Activated CD4-positive, alpha-beta T cell treated with anti-CD3 and anti-CD28 coated beads for 1 hour (primary cell): ENCODE data around the gene EMX2.
"Not testable (repeated sequence)": the region's sequence is repeated elsewhere in the genome, so short reads cannot be mapped to it uniquely, and the experiment has no call there.

Experiments
- DNase-seq: peaks from one replicate; pipeline ENCODE4 v3.0.0-alpha.2; 2020

EMX2 gene

DNA sequence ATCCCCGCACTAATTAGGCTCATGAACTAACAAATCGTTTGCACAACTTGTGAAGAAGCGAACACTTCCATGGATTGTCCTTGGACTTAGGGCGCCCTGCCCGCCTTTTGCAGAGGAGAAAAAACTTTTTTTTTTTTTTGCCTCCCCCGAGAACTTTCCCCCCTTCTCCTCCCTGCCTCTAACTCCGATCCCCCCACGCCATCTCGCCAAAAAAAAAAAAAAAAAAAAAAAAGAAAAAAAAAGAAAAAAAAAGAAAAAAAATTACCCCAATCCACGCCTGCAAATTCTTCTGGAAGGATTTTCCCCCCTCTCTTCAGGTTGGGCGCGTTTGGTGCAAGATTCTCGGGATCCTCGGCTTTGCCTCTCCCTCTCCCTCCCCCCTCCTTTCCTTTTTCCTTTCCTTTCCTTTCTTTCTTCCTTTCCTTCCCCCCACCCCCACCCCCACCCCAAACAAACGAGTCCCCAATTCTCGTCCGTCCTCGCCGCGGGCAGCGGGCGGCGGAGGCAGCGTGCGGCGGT is at the start of gene EMX2:
TSS of gene EMX2 (plus strand) at position 41 of the 519 bp plus-strand sequence. CDS start 522 bp downstream, outside the sequence.
- DNase-seq: no peak

DNA sequence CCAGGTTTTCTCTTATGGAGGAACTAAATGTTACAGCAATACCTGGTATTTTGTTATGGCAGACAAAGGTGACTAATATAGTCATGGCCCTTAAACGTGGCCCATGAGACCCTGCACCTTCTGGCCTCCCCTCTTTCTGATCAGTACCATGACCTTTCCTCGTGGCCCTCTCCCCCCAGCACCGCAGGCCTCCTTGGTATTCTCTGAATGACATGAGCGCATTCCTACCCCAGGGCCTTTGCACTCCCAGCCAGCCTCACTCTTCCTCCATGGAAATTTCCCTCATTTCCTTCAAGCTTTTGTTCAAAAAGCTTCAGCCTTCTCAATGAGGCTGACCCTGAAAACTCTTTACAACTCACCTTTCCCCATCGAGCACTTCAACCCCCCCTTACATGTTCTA is 46.5 kb upstream of the EMX2 start:
- no peak for DNase-seq

DNA sequence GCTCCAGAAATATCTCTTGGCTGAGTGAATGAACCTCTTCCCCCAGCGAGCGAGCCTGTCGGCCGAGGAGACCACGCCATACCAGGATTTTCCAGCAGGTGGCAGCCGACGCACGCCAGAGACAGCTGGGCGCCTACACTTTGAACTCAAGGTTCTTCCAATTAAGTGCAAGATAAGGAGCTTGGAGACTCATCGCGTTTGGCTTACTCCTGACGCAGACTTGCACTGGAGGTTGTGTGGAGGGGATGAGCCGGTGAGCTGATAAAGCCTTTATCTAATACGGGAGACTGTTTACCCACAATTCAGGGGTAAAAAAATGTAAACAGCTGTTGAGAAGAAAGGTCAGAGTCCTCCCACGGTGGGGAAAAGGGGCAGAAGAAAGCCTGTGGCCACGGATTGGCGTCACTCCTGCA is 45.9 kb upstream of the EMX2 start:
- peak; percentile 54 for DNase-seq

DNA sequence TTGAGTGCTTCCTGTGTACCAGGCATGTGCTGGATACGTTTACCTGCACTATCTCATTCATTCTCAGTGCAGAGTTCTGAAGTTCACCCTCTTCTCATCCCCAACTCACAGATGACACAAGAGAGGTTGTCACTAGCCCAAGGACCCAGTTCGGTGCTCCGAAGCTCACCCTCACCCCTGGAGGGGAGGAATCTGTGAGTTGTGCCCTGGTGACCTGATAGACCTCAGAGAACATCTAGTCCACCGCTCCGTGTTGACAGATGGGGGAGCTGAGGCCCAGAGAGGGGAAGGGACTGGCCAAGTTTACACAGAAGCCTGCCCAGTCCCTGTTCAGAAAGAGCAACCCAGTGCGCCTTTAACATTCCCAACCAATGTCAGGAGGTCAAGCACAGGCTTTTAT is 44.8 kb upstream of the EMX2 start:
- DNase-seq: no peak

DNA sequence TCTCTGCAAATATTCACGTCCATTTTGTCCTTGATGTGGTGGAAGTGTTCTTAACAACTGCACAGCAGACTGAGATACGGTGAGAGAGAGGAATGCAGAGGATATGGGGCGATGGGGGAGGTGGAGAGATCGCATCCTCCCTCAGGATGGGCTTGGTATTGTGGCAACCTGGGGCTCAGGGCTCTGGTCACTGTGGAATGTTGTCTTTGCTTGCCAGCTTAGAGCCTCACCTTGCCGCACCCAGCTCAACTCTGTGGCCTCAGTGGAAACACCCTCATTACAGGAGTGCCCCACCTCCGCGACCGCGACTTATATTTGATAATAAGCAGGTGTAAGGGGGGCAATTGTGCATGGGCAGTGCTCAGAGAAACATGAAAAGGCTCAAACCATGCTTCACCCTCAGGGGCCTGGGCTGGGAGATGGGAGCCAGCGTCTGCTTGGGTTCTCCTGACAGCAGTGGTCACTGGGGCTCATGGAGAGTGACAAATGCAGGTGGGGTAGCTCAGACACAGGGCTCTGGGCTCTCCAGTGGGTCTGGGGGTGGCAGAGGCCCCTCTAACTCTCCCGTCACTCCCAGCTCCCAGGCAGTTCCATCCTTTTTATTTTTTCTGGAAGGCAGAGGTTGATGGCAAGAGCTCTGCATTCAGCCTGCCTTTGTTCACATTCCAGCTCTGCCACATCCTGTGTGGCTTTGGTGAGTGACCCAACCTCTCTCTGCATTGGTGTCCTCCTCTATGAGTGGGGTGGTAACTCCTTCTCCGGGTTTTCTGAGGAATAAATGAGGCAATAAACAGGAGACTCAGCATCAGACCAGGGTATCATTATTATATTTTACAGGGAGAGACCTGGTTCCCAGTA is 43.1 kb upstream of the EMX2 start:
- DNase-seq: no peak

DNA sequence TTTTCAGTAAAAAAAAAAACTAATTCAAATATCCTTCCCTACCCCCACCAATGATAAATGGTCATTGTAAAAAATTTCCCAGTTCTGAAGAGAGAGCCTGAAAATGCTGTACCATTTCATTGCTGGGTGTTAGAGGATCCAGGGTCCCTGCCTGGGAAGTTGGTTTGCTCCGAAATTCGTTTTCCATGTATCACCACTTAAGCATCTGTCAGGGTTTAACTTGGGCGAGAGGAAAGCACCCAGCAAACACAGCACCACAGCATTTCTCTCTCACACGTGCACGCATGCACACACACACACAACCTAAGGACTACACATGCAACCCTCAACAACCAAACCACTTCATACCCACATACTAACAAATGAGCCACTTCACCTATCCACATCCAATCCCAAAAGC is 42.1 kb upstream of the EMX2 start:
- no peak for DNase-seq

DNA sequence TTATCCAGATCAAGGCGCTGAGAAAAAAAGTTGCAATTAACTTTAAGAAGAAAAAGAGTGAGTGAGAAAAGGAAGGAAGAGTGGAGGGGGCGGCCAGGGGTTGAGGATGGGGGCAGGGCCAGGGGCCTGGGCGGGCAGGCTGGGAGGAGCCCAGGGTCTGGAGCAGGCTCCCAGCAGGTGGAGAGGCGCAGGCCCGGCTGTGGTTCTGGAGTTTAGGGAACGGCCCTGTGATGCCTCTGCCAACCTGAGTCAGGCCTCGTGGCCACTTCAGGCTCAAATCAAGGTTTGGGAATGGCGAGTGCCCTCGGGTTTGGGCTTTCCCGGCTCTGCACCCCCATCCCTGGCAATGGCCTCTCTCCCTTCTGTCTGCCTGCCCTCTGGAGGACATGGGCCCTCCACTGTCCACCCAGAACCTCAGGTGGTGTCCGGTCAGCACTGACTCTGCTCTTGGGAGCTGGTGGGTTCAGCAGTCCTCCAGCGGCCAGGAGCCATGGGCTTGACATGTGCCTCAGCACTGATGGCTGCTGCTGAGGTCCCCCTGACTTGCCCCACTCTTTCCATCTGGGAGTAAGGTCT is 41.0 kb upstream of the EMX2 start:
- no peak for DNase-seq

DNA sequence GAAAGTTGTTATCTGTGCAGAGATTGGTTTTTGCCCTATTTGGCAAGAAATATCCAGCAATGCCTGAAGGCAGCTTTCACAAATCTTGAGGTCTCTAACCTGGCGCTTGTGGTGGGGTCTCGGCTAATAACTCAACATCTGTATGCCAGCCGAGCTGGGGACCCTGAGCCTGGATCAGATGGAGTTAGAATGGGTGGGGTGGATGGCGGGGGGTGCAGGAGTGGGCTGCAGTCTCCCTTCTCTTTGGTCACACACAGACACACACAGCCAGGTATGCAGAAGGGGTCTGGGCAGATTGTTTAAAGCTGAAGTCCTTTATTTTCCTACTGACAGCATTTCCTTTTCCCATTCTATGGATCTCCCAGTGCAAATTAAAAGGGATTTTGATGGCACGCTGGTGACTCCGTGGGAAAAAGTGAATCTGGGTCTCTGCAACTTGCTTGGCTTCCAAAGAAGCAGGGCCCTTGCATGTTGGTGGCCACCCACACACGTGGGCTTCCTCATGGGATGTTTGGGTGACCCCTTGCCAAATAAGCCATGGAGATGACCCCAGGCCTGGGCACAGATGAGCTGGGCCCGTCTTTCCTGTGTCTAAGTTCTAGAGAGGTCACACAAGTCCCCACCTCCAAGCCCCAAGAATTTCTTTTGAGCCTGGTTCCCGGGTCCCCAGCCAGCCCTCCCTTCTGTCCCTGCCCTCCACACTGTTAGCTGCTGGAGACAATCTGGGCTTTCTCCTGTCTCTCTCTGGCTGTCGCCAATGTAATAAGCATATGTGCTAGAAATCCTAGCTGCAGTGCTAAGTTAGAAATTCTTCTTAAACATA is 39.9 kb upstream of the EMX2 start:
- no peak for DNase-seq

DNA sequence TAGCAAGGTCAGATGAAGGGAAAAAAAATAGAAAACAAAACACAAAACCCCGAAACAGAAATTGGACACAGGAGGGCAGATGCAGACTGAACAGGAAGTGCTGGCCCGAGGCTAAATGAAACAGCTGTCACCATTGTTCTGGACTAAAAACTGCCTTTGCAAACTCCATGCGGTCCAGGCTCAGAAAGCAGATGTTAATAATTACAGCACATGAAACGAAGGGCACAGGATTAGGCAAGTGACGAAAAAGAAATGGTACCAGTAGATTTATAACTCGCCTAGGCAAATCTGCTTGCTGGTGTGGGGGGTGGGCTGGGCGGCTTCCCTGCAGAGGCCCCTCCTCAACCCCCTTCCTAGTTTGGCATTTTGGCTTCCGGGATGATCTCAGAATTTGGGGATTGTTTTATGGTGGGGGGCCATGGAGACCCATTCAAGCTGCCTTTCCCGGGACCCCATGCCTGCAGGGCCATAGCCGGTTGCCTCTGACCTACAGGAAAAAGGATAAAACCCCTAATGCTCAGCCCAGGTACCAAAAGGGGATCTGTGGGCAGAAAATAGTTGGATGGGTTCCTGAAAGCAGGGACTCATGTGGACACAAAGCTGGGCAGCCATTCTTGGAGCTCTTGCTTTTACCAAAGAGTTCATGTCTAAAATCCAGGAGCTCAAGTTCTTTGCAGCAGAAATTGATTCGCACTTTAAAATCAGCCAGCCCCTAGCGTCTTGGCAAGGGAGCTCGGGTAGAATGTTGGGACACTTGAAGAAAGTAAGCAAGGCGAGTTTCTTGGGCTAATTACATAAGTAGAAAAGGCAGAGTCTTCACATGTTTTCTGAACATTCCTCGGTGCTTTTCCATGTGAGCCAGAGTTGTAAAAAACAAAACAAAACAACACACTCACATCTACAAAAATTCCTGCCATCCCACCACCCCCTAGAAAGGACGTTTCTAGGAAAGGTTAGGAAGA is 39.0 kb upstream of the EMX2 start:
- DNase-seq: no peak

DNA sequence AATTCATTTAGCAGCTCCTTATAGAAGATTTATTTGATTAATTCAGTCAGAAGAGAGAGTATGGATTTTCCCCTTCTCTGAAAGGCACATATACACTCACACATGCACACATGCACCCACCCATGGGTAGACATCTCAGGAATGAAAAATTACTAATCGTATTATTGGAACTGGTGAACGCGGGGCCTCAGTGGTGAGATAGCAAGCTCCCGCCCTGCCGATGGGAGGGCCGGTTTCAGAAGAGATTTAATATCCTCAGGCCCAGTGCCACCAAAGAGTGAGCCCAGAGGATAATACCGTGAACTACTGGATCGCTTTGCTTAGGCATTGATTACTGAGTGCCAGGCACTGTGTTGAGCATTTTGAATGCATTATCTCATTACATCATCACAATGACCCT is 38.0 kb upstream of the EMX2 start:
- no peak for DNase-seq

DNA sequence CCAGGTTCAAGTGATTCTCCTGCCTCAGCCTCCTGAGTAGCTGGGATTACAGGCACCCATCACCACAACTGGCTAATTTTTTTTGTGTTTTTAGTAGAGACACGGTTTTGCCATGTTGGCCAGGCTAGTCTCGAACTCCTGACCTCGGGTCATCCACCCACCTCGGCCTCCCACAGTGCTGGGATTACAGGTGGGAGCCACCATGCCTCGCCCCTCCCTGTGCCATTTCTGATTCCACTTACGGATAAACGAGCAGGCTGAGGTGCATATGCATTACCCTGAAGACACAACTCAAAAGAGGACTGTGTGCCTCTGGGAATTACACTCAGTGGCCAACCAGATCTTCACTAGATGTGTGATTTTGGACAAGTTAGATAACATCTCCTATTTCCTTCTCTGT is 35.5 kb upstream of the EMX2 start:
- not testable (repeated sequence) for DNase-seq

DNA sequence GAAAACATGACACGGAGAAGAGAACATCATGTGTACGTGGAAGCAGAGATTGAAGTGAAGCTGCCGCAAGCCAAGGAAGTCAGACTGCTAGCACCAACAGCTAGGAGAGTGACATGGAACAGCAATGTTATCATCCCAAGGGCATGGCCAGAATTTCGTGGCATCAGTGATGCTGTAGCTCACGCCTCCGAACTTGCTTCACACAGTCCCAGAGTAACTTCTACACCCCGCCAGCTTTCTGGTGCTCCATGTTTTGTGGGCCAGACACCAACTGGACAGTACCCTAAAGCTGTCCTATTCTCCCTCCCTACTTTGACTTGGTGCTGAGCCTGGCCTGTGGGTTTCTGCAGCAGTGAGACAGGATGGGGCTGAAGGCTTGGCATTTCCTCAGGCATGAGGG is 33.0 kb upstream of the EMX2 start:
- DNase-seq: no peak

DNA sequence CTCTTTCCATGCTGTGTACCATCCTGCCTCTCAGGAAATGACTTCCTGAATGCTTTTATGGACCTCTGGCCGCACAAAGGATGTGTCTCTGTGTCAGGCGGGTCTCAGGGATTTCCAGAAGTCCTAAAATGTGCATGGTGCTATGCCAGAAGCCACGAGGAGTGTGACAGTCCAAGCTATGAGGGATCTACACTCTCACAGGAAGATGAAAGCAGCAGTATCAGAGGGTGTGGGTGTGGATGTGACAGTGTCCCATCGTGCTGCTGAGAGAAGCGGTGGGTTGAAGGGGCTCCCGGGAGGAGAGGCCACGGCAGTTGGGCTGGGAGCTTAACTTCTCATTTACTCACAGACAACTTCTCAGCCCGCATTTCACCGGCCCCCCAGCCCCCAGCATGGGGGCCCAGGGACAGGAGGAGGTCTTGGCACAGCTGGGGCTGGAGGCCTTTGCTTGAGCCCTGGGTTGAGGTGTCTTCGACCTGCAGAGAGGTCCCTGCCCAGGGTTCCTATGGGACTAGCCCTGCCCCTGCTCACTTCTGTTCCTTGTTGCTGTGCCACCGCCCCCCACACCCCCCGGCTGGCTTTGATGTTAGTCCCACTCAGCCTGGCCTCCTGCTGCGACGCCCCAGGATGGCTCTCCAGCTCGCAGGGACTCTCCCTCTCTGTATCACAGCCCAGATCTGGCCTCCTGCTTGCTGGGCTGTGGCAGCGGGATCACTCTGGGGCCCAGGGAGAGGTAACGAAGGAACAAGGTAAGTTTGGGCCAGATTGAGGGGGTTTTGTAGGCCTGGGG is 30.8 kb upstream of the EMX2 start:
- DNase-seq: no peak

DNA sequence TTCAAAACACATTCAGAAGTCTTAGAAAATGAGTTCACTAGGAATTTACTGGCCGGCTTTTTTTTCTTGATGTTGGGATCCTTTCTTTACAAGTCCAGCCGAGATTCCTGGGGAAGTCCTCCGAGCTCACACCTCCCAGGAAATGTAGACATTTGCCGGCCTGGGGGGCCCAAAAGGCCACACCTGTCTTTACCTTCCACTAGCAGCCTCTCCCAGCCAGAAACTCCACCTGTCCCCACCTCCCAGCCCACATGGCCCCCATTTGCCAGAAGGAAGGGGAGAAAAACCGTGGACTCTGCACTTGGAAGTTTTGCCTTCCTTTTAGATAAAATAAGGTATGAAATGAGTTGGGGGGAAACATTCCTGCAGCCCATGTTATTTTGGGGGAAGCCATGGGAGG is 27.6 kb upstream of the EMX2 start:
- DNase-seq: no peak

DNA sequence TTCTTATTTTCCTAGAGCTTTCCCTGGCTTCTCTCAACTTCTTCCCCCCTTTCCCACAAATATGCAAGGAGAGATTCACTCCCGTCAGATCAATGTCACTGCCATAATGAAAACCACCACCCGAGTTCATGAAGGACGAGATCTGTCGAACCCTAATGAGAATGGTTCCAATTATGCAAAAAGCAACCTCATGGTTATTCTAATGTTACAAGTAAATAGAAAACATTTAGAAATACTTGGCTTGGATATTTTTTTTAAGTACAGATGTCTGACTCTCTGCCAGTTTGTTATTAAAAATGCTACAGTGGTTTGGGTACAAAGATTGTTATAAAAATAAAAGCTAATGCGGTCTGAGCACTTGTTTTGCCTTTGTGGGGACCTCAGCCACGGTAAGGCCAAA is 25.9 kb upstream of the EMX2 start:
- no peak for DNase-seq

DNA sequence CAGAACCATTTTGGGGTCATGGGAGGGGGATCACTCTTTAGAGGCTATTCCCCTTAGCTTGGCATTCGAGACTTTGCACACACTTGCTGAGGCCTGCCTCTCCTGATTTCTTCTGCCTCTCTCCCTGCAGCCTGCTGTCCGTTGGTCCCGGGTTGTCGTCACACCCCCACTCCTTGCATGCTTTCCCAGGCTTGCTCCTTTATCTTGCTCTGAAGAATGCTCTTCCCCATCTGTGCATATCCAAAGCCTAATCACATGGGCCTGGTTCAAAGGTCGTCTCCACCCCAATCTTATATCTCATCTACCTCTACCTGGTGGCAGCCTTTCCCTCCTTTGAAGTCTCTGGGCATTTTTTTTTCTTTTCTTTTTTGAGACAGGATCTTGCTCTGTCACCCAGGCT is 24.3 kb upstream of the EMX2 start:
- no peak for DNase-seq

DNA sequence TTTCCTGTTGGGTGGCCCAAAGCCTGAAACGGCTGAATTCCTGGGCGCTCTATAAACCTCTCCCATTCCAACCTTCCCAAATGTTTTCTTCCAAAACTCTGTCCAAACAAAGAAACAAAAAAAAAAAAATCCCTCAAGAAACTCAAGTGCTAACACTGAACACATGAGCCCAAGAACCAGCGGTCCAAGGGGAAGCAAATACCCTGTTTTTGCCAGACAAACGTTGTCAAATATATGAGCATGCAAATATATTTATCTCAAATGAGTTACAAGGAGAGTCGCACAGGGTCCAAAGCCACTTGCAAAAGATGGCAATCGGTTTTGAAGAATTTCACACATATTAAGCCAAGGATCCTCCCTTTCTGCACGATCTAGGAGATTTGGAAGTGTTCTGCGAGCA is 23.3 kb upstream of the EMX2 start:
- DNase-seq: no peak

DNA sequence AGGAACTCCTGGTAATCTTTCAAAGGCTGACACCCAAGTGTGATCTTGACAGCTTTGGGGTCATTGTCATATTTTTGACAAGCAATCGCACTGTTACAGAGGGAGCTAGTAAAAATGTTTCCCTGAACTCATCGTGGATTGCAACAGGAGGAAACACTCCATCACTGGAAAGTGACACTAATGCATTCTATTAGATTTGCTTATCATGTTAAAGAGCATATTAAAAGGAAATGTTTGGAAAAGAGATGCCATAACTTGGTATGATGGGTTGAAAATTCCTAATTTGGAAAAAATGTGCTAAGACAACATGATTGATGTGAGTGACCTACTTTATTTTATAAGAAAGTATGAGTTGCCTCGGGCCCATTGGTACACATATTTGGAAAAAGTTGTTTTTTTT is 22.7 kb upstream of the EMX2 start:
- no peak for DNase-seq

DNA sequence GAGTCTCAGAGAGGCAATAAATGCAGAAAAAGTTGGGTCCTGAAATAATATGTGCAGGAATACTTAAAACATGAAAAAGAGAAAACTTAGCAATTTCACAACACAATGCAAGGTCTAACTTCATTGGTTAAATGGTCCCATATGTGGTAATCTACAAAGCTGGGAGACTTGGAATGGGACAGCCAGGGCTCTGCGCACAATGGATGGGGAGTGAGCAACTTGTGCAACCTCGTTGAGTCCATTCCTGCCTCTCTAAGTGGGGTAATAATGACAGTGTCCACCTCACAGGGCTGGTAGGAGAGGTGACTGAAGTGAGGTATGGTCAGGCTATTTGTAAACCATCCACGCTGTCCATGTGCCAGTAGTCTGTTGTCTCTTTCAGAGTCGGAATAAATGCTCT is 11.8 kb upstream of the EMX2 start:
- no peak for DNase-seq

DNA sequence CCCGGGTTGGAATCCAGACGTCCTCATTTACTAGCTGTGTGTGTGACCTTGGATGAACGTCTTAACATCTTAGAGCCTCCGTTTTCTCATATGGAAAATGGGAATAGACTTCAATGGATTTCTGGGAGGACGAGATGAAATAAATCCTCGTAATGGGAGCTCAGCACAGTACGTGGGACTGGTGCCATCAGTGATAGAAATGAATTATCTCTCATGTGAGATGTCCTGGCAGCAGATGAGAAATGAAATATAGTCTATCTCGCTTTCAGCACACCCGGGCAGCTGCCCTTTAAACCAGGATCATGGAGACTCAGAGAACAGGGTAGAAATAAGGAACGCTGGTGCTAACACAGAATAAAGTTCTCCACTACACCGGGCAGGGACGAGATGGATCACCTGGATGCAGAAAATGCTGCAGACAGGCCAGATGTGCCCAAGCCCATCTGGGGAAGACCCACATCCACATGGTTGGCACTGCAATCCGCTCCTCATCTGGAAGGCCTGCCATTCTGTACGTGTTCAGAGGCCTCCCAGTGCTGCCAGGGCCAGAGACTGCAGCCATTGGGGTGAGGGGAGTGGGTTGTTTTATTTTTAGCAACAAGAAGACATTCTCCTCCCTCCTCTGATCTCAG is 11.1 kb upstream of the EMX2 start:
- no peak for DNase-seq

DNA sequence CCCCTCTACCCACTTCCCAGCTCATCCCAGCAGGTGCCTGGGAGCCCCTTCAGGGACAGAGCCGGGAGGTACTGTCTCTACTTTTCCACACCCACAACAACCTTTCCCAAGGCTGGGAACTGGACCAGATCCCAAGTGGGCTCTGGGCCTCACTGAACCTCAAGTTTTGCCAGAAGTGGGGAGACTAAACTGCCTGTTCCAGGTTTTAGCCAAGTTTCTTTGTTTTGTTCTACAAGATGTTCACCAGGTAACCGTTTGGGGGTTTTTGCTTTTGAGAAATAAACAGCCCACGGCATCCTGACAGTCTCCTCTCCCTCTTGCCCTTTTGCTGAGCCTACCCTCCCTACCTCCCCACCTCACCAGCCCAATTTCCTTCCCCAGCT is 10.6 kb upstream of the EMX2 start:
- DNase-seq: no peak
